ENCODE measurements around the gene PPP1R13B. TPM values are rescaled to one million over a fixed set of nuclear protein-coding genes. Genes with fewer than 3 reads are reported as not detected.

Gene PPP1R13B
- polyA plus RNA-seq, 1 donor (not counting 4 experiments of a cell fraction or from before 2014, with no cell fraction given), result 7.7 TPM

DNA sequence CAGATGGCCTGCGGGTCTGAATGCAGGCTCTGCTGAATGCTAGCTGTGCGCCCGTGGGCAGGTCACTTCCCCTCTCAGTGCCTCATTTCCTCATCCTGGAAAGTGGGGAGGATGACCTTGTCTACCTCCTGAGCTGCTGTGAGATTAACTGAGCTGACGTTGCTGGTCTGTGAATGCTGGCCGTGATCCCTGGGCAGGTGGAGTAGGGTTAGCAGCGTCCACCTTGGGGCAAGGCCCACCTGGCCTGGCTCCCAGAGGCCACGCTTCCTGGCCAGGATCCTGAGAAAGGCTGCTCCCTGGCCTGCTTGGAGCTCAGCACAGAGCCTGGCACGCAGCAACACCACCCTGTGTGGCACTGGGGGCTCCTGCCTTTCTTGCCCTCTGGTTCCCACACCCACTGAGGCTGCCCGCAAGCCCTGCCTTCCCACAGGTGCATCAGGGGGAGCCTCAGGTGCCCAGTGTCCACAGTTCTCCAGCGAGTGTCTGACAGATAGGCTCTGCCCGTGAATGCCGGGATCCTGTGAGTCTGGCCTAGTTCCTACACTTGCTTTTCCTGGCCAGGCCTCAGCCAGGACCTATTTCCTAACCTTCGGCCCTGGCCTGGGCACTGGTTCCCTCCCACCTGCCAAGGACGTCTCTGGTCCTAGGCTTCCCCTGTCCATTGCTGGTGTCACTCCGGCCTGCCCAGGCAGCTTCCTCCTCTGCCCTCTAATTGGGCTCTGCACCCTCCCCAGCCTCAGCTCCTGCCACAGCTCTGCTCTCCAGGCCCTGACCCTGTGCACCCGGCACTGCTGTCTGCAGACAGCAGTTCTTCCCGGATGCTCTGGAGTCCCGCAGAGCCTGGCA, 43.7 kb upstream of the PPP1R13B start:
- Histone ChIP-seq H3K9me1 (ENCODE audit: control insufficient read depth, extremely low read depth, insufficient read depth, low read length) (no peaks in the 10 kb centered on the region), H2AFZ (ENCODE audit: control insufficient read depth, low read length) (no peak overlapping the region), H4K20me1 (ENCODE audit: control insufficient read depth, extremely low read depth, insufficient read depth, low read length) (no peaks in the 10 kb centered on the region), H3K4me1 (ENCODE audit: control insufficient read depth, extremely low read depth, insufficient read depth, low read length) (no peaks in the 10 kb centered on the region), H3K4me2 (ENCODE audit: control insufficient read depth, extremely low read depth, insufficient read depth, low read depth, low read length) (no peak overlapping the region), H3K4me3 (ENCODE audit: control insufficient read depth in 2 of 3, extremely low read depth in 1 of 3, insufficient read depth in 2 of 3, low read depth in 1 of 3, low read length in 3 of 3) (no peak overlapping the region), H3K9me3 (ENCODE audit: control insufficient read depth, low read depth, low read length) (no peaks in the 10 kb centered on the region), H3K9ac (ENCODE audit: control insufficient read depth, extremely low read depth, insufficient read depth, low read length) (no peak overlapping the region), H3K27me3 (ENCODE audit: control insufficient read depth, extremely low read depth, insufficient read depth, low read length) (peaks cover 7% of the 10 kb centered on the region), H3K79me2 (ENCODE audit: control insufficient read depth, insufficient read depth, low read length) (no peaks in the 10 kb centered on the region), H3K27ac (ENCODE audit: control insufficient read depth, insufficient read depth, low read length) (no peak overlapping the region), H3K36me3 (ENCODE audit: control insufficient read depth in 2 of 2, extremely low read depth in 1 of 2, insufficient read depth in 2 of 2, low read length in 2 of 2) (no peaks in the 10 kb centered on the region)
- TF ChIP-seq EZH2 (IDR thresholded peaks at IDR 0.05; ENCODE audit: low read length), result no peak
- TF ChIP-seq, protein P1, sequence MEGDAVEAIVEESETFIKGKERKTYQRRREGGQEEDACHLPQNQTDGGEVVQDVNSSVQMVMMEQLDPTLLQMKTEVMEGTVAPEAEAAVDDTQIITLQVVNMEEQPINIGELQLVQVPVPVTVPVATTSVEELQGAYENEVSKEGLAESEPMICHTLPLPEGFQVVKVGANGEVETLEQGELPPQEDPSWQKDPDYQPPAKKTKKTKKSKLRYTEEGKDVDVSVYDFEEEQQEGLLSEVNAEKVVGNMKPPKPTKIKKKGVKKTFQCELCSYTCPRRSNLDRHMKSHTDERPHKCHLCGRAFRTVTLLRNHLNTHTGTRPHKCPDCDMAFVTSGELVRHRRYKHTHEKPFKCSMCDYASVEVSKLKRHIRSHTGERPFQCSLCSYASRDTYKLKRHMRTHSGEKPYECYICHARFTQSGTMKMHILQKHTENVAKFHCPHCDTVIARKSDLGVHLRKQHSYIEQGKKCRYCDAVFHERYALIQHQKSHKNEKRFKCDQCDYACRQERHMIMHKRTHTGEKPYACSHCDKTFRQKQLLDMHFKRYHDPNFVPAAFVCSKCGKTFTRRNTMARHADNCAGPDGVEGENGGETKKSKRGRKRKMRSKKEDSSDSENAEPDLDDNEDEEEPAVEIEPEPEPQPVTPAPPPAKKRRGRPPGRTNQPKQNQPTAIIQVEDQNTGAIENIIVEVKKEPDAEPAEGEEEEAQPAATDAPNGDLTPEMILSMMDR (optimal IDR thresholded peaks at IDR 0.05 in 1 of 3, IDR thresholded peaks at IDR 0.05 in 1 of 3, conservative IDR thresholded peaks at IDR 0.05 in 1 of 3; ENCODE audit: extremely low read depth in 1 of 3, insufficient read depth in 2 of 3, low read length in 3 of 3), result no peak
- FAIRE-seq (no peak), DNase-seq (ENCODE audit: low read depth, low spot score) (no peak)
- dilution Hi-C loops (cut with MboI; ENCODE audit: extremely low pct_ligation_motif_present, low sequenced_read_pairs), result no loop called here

DNA sequence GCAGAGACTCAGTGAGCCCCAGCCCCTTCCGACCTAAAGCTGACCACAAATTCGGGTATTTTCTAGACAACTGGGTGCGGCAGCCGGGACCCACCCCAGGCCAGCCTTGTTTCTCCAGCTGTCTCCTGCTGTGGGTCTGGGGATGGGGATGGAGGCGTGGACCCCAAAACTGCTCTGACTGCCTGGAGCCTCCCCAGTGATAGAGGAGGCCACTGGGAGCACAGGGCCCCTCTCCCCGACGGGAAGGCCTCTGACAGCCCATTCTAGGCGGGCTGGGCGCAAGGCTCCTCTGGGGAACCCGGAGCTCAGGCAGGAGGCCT, 42.6 kb upstream of the PPP1R13B start:
- Histone ChIP-seq H3K36me3 (ENCODE audit: control insufficient read depth in 2 of 2, extremely low read depth in 1 of 2, insufficient read depth in 2 of 2, low read length in 2 of 2) (no peaks in the 10 kb centered on the region), H3K27ac (ENCODE audit: control insufficient read depth, insufficient read depth, low read length) (no peak overlapping the region), H3K79me2 (ENCODE audit: control insufficient read depth, insufficient read depth, low read length) (no peaks in the 10 kb centered on the region), H3K9ac (ENCODE audit: control insufficient read depth, extremely low read depth, insufficient read depth, low read length) (no peak overlapping the region), H3K4me3 (ENCODE audit: control insufficient read depth in 2 of 3, extremely low read depth in 1 of 3, insufficient read depth in 2 of 3, low read depth in 1 of 3, low read length in 3 of 3) (no peak overlapping the region), H3K27me3 (ENCODE audit: control insufficient read depth, extremely low read depth, insufficient read depth, low read length) (peaks cover 7% of the 10 kb centered on the region), H2AFZ (ENCODE audit: control insufficient read depth, low read length) (no peak overlapping the region), H4K20me1 (ENCODE audit: control insufficient read depth, extremely low read depth, insufficient read depth, low read length) (no peaks in the 10 kb centered on the region), H3K4me2 (ENCODE audit: control insufficient read depth, extremely low read depth, insufficient read depth, low read depth, low read length) (no peak overlapping the region), H3K9me1 (ENCODE audit: control insufficient read depth, extremely low read depth, insufficient read depth, low read length) (no peaks in the 10 kb centered on the region), H3K4me1 (ENCODE audit: control insufficient read depth, extremely low read depth, insufficient read depth, low read length) (no peaks in the 10 kb centered on the region), H3K9me3 (ENCODE audit: control insufficient read depth, low read depth, low read length) (no peaks in the 10 kb centered on the region)
- FAIRE-seq, result no peak
- no peak for DNase-seq (ENCODE audit: low read depth, low spot score)
- dilution Hi-C loops (cut with MboI; ENCODE audit: extremely low pct_ligation_motif_present, low sequenced_read_pairs), result no loop called here
- TF ChIP-seq, protein P1 (optimal IDR thresholded peaks at IDR 0.05 in 1 of 3, IDR thresholded peaks at IDR 0.05 in 1 of 3, conservative IDR thresholded peaks at IDR 0.05 in 1 of 3; ENCODE audit: extremely low read depth in 1 of 3, insufficient read depth in 2 of 3, low read length in 3 of 3), result no peak
- TF ChIP-seq EZH2 (IDR thresholded peaks at IDR 0.05; ENCODE audit: low read length), result no peak
